ENCODE measurements around the gene FBLN7. TPM values are rescaled to one million over a fixed set of nuclear protein-coding genes. Genes with fewer than 3 reads are reported as not detected.
"Not testable (repeated sequence)": the region's sequence is repeated elsewhere in the genome, so short reads cannot be mapped to it uniquely, and the experiment has no call there.

FBLN7 gene
- total RNA-seq, 2 experiments from 2014 or later, result 7.3 to 8.4 TPM

DNA sequence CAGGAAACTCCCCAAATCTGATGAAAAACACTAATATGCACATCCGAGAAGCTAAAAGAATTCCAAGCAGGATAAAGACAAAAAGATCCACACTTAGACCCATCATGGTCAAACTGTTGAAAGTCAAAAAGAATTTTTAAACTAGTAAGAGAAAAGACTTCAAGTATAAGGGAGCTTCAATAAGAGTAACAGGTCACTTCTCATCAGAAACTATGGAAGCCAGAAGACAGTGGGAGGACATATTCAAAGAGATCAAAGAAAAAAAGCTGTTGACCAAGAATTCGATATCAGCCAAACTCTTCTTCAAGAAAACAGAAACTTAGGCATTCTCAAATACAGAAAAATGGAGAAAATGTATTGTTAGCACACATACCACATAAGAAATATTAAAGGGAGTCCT lies 66.2 kb downstream of the FBLN7 start:
- Mint-ChIP-seq H3K36me3 (ENCODE audit: low read depth) (peaks cover 31% of the 10 kb centered on the region), H3K4me3 (no peak overlapping the region), H3K27me3 (no peaks in the 10 kb centered on the region), H3K27ac (no peak overlapping the region), H3K9me3 (peaks cover 21% of the 10 kb centered on the region), H3K4me1 (no peaks in the 10 kb centered on the region)
- ChIA-PET POLR2A (interaction anchor here (0.9 kb wide), 1 partner anchor 22 kb away, joined by 3 read pairs; no protein-coding TSS in a partner anchor), CTCF (no interaction called here)
- DNase-seq, result no peak

DNA sequence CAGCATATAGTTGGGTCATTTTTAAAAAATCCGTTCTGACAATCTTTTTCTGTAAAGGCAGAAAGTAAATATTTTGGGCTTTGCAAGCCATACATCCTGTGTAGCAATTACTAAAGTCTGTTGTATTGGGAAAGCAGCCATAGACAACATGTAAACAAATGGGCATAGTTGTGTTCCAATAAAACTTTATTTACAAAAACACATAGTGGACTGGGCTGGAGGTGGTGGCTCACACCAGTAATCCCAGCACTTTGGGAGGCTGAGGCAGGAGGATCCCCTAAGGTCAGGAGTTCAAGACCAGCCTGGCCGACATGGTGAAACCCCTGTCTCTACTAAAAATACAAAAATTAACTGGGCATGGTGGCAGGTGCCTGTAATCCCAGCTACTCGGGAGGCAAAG lies 69.7 kb downstream of the FBLN7 start:
- peaks cover 39% of the 10 kb centered on the region for H3K36me3 Mint-ChIP-seq (ENCODE audit: low read depth)
- DNase-seq, H3K4me3 Mint-ChIP-seq, H3K27me3 Mint-ChIP-seq, H3K4me1 Mint-ChIP-seq, H3K27ac Mint-ChIP-seq, CTCF ChIA-PET, POLR2A ChIA-PET: not testable (repeated sequence)
- H3K9me3 Mint-ChIP-seq, result peaks cover 21% of the 10 kb centered on the region

DNA sequence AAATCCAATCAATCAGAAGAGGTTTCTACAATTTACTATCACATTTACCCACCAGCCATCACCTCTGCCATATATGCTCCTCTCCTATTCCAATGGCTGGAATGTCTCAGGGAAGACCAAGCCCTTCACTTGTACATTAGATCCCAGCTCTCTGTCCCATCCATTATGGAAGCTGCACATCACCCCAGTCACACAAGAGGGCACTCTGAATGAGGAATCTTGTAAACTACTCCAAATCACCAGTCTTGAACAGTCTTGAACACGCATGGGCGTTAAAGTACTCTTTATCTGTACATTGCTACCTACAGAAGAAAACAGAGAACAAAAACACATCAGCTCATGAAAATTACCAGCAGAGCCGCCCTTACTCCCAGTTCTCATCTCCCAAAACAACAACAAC lies 78.0 kb downstream of the FBLN7 start:
- peaks cover 13% of the 10 kb centered on the region for H3K9me3 Mint-ChIP-seq
- DNase-seq, result no peak
- CTCF ChIA-PET, result interaction anchor here (0.7 kb wide), 1 partner anchor 42 kb away, joined by 3 read pairs; no protein-coding TSS in a partner anchor
- no peak overlapping the region for H3K27ac Mint-ChIP-seq
- peaks cover 4% of the 10 kb centered on the region for H3K4me1 Mint-ChIP-seq
- H3K4me3 Mint-ChIP-seq, result no peak overlapping the region
- peaks cover 42% of the 10 kb centered on the region for H3K36me3 Mint-ChIP-seq (ENCODE audit: low read depth)
- POLR2A ChIA-PET, result no interaction called here
- no peaks in the 10 kb centered on the region for H3K27me3 Mint-ChIP-seq

DNA sequence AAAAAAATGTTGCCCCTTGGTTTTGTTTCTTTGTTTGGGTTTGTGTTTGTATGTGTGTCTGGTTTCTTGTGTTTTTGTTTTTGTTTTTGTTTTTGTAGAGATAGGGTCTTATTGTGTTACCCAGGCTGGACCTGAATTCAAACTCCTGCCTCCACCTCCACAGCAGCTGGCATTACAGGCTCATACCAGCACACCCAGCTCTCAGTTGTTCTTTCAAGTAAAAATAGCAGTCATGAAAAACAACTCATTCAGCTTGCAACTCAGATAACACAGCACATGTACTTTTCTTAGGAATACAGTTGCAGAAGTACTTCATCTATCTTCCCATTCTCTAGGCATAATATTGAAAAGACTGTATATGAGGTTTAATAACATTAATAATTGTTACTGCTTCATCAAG lies 79.7 kb downstream of the FBLN7 start:
- H3K9me3 Mint-ChIP-seq, result peaks cover 27% of the 10 kb centered on the region
- no peak for DNase-seq
- H3K27me3 Mint-ChIP-seq, result no peaks in the 10 kb centered on the region
- peaks cover 50% of the 10 kb centered on the region for H3K36me3 Mint-ChIP-seq (ENCODE audit: low read depth)
- CTCF ChIA-PET, result no interaction called here
- POLR2A ChIA-PET, result no interaction called here
- H3K4me1 Mint-ChIP-seq, result peaks cover 7% of the 10 kb centered on the region
- no peak overlapping the region for H3K4me3 Mint-ChIP-seq
- no peak overlapping the region for H3K27ac Mint-ChIP-seq

DNA sequence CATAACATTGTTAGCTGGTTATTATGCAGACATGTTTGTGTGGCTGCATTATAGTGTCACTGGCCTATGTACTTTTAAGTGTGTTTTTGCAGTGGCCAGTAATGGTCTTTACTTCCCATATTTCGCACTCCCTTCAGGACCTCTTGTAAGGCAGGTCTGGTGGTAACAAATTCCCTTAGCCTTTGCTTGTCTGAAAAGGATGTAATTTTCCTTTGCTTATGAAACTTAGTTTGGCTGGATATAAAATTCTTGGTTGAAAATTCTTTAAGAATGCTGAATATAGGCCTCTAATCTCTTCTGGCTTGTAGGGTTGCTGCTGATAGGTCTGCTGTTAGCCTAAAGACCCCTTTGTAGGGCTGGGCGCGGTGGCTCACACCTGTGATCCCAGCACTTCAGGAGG lies 82.0 kb downstream of the FBLN7 start:
- CTCF ChIA-PET, result no interaction called here
- peaks cover 25% of the 10 kb centered on the region for H3K9me3 Mint-ChIP-seq
- POLR2A ChIA-PET, result no interaction called here
- no peak overlapping the region for H3K27ac Mint-ChIP-seq
- DNase-seq, result no peak
- peaks cover 7% of the 10 kb centered on the region for H3K4me1 Mint-ChIP-seq
- H3K4me3 Mint-ChIP-seq, result no peak overlapping the region
- peaks cover 49% of the 10 kb centered on the region for H3K36me3 Mint-ChIP-seq (ENCODE audit: low read depth)
- H3K27me3 Mint-ChIP-seq, result no peaks in the 10 kb centered on the region

DNA sequence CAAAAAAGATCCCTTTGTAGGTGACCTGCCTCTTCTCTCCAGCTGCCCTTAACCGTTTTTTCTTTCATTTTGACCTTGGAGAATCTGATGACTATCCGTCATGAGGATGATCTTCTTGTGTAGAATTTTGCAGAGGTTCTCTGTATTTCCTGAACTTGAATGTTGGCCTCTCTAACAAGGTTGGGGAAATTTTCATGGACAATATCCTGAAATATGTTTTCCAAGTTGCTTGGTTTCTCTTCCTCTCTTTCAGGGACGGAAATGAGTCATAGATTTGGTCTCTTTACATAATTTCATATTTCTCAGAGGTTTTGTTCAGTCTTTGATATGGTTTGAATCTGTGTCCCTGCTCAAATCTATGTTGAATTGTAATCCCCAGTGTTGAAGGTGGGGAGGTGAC lies 82.6 kb downstream of the FBLN7 start:
- CTCF ChIA-PET, result no interaction called here
- Mint-ChIP-seq H3K4me1 (peaks cover 7% of the 10 kb centered on the region), H3K27me3 (no peaks in the 10 kb centered on the region)

DNA sequence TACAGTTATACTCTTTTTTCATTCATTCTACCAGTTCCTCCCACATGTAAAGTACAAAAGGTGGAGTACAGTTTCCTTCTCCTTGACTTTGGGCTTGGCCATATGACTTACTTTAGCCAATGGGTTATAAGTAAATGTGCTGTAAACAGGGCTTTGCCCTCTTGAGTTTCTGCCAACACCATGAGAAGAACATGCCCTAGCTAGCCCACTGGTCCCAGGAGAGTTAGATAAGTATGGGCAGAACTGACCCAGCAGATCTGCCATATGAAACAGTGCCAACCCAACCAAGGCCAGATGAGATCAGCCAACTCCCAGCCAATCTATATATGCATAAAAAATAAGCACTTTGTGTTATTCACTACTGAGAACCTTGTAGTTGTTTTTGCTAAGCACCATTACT lies 91.2 kb downstream of the FBLN7 start:
- Mint-ChIP-seq H3K27me3 (no peaks in the 10 kb centered on the region), H3K36me3 (ENCODE audit: low read depth) (peaks cover 42% of the 10 kb centered on the region), H3K27ac (no peak overlapping the region), H3K4me1 (no peaks in the 10 kb centered on the region), H3K4me3 (no peak overlapping the region), H3K9me3 (no peaks in the 10 kb centered on the region)
- ChIA-PET CTCF (no interaction called here), POLR2A (no interaction called here)
- no peak for DNase-seq

More for the DNA sequence above, 82.6 kb downstream of the FBLN7 start:
- DNase-seq, result no peak
- peaks cover 25% of the 10 kb centered on the region for H3K9me3 Mint-ChIP-seq
- no peak overlapping the region for H3K4me3 Mint-ChIP-seq
- POLR2A ChIA-PET, result no interaction called here
- H3K36me3 Mint-ChIP-seq (ENCODE audit: low read depth), result peaks cover 49% of the 10 kb centered on the region
- H3K27ac Mint-ChIP-seq, result no peak overlapping the region

DNA sequence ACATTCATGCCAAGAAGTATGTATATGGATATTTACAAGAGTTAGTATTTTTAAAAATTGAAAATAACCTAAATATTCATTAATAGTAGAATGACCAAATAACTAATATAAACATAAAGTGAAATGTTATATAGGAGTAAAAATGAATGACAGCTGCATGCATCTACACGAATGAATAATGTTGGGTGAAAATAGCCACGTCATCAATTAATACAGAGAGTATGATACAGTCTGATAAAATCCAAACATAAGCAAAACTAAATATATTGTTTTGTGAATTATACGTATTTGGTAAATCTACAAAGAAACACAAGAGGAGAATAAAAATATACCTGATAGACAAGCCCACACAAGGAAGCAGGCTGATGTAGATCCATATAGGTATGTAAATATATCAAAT lies 92.2 kb downstream of the FBLN7 start:
- H3K36me3 Mint-ChIP-seq (ENCODE audit: low read depth), result peaks cover 33% of the 10 kb centered on the region
- DNase-seq, result no peak
- POLR2A ChIA-PET, result no interaction called here

More for the DNA sequence above, 92.2 kb downstream of the FBLN7 start:
- no peaks in the 10 kb centered on the region for H3K9me3 Mint-ChIP-seq
- CTCF ChIA-PET, result no interaction called here
- H3K4me3 Mint-ChIP-seq, result no peak overlapping the region
- H3K4me1 Mint-ChIP-seq, result no peaks in the 10 kb centered on the region
- no peak overlapping the region for H3K27ac Mint-ChIP-seq
- H3K27me3 Mint-ChIP-seq, result no peaks in the 10 kb centered on the region

Other genes with a start within 250 kb of the FBLN7 start
- gene MERTK, start 239.8 kb upstream of the FBLN7 start, total RNA-seq, result under 1 TPM; 0.20 to 0.35 TPM
- 10 to 100 TPM; 23.8 to 24.0 TPM for gene TMEM87B, start 83.1 kb upstream of the FBLN7 start, total RNA-seq
- 10 to 100 TPM; 12.3 to 12.9 TPM for gene ZC3H8, start 116.7 kb downstream of the FBLN7 start, total RNA-seq
- gene ZC3H6, start 137.2 kb downstream of the FBLN7 start, total RNA-seq, result 10 to 100 TPM; 13.5 to 14.7 TPM

Measured in activated CD4-positive, alpha-beta memory T cell treated with anti-CD3 and anti-CD28 coated beads, Interleukin-2, amount 10 ng/mL, durations not matched to agents 7 days and 5 days (primary cell).